Dermis microvascular lymphatic vessel endothelial cell (primary cell): ENCODE measurements around the gene C2orf68. TPM values are rescaled to one million over a fixed set of nuclear protein-coding genes. Genes with fewer than 3 reads are reported as not detected.
"Not testable (repeated sequence)": the region's sequence is repeated elsewhere in the genome, so short reads cannot be mapped to it uniquely, and the experiment has no call there.

Experiments
- DNase-seq, 2 donors: peaks; one replicate each; pipeline versions ENCODE4 v3.0.0 to v3.0.0-alpha.2; 2010; ENCODE audit warnings: low read depth in 2 of 2
- total RNA-seq: library from RNA; depleted of rRNA; stranded (reverse); fragments of >200 nt; gene quantifications from 2 replicates; pipeline ENCODE4 v1.2.1, GENCODE V29; 2014

Gene C2orf68
- total RNA-seq, 1 donor from 2014 or later, result 16.6 TPM

DNA sequence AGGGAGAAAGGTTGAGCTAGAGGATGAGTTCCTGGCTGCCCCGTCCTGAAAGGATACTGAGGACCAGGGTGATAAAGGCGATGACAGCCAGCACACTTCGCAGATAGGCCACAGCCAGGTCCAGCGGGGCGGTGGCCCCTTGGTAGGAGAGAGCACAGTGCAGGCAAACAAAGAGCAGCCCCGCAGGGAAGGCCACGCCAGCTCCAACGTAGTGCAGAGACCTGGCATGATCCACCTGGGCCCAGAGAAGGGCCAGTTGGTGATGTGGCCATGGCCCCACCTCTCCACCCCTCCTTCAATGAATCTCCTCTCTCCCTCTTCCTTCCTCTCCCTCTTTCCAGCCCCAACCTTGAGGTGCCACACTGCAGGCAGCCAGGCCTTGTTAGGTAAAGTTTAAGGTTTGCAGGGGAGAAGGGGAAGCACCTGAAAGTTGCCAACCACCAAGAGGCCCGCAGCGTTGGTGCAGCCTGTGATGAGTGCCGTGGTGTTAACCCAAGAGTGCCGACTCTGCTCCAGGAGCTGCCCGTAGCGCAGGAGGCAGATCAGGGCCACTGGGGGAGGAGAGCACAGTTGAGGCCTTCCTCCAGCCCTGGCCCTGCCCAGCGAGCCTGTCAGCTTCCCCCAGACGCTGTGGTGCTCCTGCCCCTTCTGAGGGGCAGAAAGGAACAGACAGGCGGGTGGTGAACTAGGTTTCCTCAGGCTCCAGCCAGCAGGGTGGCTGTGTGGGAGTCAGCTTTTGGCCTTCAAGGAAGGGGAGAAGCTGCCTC lies 12.2 kb downstream of the C2orf68 start:
- no peak for DNase-seq

DNA sequence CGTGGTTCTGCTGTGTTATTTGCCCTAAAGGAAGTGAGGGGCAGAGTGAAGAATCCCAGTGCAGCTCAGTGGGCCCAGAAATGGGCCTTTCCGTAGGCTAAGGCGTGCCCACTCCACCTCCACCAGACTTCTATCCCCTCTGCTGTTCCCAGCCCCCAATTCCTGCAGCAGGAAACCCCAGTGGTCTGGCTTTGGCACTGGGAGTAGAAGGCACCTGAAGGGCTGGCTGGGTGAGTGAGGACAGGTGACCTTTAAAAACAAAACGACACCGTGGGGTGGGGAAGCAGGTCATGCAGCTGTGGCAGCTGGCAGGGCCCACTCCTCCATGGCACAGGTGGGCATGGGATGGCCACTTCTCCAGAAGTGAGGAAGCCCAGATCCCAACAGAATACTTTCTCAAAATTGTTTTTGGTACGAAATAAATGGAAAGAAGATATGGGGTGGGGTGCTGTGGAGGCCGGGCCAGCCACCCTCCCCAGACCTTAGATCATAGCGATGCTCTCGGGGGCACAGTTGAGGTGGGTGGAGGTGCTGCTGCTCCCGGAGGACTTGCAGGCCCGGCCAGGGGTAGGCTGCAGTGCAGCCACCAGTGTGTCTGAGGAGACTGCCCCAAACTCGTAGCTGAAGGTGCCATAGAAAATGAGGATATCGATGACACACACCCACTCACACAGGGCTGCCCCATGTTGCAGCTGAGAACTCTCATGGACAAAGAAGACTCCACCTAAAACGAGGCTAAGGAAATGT lies 13.1 kb downstream of the C2orf68 start:
- DNase-seq, result no peak

DNA sequence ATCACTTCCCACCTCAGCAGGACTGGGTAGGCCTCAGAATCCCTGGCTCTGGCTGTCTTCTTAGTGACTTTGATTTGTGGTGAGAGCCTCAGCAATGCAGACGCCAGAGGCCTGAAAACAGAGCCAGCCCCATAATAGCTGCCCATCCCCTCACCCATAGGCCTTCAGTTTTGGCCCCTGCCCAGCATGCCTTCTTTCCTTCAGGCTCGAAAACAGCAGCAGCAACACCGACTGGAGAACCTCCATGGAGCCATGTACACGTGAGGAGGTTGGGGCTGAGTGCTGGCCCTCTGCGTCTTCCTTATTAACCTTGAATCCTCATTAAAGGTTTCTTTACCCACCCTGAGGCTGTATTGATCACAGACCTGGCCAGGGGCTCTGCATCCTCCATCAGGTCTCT lies 14.6 kb downstream of the C2orf68 start:
- no peak for DNase-seq

DNA sequence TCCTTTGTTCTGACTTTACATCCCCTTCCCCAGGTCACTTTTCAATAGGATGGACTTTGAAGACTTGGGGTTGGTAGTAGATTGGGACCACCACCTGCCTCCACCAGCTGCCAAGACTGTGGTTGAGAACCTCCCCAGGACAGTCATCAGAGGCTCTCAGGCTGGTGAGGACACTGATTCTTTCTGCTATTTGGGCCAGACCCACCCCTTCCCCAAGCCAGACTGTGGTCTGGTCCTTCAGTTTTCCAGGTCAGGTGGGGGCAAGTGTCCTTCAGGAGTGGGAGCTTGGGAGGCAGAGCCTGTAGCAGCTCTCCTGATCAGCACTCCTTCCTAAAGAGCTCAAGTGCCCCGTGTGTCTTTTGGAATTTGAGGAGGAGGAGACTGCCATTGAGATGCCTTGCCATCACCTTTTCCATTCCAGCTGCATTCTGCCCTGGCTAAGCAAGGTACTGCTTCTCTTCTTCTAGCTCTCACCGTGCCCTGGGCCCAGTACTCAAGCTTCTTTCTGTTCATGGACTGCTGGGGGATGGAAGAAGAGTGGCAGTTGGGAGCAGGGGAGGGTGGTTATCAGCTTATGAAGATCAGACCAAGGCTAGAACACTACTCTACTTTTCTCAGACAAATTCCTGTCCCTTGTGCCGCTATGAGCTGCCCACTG lies 15.3 kb downstream of the C2orf68 start:
- DNase-seq, result no peak

DNA sequence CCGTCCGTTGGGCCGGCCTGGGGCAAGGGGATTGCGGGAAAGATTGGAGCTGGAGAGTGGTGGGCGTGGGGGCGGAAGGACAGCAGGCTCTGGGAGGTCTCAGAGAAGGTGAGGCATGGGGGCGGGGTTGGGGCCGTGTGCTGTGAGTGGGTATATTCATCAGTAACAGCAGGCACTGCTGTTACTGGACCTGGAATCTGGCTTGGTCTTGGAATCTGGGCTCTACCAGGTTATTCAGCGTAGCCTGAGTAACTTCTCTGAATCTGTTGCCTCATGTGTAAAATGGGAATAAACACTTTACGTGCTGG lies 15.9 kb downstream of the C2orf68 start:
- DNase-seq, result peak in 1 of 2 donors; percentile 60

DNA sequence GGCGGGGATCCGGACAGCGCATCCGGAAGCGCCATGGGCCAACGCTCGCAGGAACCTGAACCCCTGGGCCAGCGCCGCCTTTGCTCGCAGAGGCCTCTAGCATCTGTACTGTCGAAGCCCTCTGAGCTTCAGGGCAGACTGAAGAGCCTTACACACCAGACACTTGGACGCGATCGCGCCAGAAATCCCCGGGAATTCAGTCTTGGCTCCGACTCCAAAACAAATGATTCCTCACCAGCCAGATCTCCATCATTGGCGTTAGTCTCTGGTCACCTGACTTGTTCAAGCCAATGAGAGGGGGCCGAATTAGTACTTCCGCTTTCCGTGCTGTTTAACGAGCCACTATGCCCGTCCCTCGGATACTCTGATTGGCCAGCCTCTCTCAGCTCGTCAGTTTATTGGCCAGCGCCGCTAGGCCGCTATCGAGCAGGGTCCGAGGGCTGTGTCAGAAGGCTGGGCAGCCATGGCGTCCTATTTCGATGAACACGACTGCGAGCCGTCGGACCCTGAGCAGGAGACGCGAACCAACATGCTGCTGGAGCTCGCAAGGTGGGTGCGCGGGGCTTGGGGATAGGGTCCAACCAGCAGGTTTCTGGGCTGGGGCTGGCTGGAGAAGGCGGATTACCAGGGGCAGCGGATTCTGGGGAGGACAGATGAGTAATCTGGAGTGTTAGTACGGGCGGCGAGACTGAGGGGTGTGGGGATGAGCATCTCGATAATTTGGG lies 16.4 kb downstream of the C2orf68 start, which contains the start of gene RNF181:
Gene RNF181 (plus strand): TSS at position 445 of the 725 bp plus-strand sequence. CDS start 19 bp downstream, at position 464.
- peak; percentile 97 to 99 for DNase-seq

DNA sequence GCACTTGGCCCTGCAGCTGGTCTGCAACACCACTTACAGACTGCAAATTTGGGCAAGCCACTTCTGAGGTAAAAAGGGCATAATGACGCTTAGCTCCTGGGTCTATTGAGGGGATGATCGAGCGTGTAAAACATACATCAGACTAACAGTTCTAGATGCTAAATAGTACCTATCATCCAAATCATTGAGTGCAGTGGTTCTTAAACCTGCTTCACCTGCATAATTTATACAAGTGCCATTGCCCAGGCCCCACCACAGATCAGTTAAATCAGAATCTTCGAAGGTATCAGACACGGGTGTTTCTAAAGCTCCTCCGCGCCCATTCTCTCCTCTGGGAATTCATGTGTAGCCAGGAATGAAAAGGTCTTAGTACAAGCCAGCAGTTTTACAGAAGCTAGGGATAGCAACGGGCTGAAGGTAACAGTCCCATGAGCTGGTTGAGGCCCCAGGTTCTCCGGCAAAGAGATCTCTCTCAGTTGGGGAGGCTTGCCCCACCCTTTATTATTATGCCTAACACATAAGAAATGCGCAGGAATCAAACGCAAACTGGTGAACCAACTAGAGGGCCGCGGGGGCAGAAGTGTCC lies 17.1 kb downstream of the C2orf68 start:
- no peak for DNase-seq

DNA sequence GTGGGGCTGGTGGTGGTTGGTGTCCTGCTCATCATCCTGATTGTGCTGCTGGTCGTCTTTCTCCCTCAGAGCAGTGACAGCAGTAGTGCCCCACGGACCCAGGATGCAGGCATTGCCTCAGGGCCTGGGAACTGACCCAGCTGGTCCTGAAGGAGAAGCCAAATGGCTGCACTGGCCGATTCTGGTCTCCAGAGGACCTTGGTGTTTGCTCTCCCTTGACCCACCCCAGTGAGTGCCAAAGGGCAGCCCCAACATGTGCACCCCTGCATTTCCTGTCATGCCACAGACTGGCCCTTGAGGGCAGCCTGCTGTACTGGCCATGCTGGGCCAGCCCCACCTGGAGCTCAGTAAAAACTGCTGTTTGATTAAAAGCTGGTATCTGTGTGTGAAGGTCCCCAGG lies 18.8 kb downstream of the C2orf68 start:
- no peak for DNase-seq

DNA sequence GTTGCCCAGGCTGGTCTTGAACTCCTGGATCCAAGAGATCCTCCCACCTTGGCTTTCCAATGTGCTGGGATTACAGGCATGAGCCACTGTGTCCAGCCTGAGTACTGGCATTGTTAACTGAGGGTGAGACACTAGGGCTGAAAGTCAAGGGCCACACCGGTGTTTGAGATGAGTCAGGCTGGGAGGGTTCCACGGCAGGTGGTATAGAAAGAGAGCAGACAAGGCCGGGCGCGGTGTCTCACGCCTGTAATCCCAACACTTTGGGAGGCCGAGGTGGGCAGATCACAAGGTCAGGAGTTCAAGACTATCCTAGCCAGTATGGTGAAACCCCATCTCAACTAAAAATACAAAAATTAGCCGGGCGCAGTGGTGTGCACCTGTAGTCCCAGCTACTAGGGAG lies 19.6 kb downstream of the C2orf68 start:
- not testable (repeated sequence) for DNase-seq

DNA sequence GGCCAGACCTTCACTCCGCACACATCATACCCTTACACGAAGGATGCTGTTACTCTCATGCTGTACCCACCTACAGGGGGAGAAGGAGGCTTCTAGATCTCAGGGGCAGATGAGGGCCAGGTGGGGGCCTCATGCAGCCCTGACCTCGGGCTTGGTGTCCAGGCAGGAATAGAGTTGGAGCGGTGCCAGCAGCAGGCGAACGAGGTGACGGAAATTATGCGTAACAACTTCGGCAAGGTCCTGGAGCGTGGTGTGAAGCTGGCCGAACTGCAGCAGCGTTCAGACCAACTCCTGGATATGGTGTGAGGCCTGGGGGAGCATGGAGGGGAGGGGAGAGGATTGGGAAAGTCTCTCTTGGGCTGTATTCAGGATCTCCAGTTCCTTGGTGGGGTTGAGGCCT lies 20.3 kb downstream of the C2orf68 start:
- DNase-seq, result peak in 1 of 2 donors; percentile 55

DNA sequence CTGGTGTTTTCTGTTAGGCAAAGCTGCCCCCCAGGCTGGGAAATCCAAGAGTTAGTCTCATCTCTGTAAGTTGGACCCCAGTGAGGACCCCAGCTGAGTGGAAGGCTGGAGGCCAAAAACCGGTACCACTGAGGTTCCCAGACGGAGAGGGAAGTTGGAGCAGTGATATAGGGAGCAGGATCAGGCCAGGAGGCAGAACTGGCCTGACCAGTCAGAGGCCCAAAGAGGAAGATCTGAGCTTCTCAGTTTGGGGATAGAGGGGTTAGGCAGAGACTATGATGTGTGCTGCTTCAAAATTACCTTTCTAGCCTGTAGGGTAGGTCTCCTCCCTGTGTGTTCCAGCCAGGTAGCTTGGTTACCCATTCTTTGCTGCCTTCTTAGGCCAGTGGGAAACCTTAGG lies 20.9 kb downstream of the C2orf68 start:
- no peak for DNase-seq

DNA sequence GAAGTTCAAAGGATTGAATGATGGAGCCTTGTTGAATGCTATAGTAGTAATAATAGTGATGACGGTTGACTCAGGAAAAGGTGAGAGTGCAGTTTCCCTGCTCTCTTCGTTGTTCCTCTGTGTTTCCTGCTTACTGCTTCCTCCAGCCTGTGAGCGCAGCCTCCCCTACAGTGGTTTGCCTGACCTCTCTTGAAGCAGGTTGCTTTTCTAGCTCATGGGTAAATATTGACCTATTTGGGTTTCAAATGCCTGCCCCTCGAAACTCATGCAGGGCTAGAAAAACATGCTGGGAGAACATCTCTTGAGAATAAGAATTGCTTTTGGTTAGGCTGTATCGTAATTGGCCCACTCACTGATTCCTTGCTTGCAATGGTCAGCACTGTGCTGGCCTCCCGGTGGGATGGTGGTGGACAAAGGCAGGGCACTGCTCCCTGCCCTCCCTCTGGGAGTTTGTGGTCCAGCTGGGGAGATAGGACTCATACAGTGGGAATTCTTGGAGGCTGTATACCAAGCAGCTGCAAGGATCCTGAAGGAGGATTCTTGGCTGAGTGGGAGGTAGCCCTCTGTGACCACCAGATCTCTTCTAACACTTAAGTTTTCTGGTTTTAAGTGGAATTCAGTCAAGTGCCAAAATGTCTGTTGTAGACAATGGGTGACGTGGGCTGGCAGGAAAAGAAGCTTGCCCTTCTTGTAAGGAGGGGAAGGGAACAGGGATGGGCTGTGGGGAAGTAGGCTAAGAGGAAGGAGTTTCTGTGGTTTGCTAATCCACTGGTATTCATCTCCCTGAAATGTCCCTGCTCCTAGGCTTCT lies 21.7 kb downstream of the C2orf68 start:
- peak; percentile 32 to 85 for DNase-seq

DNA sequence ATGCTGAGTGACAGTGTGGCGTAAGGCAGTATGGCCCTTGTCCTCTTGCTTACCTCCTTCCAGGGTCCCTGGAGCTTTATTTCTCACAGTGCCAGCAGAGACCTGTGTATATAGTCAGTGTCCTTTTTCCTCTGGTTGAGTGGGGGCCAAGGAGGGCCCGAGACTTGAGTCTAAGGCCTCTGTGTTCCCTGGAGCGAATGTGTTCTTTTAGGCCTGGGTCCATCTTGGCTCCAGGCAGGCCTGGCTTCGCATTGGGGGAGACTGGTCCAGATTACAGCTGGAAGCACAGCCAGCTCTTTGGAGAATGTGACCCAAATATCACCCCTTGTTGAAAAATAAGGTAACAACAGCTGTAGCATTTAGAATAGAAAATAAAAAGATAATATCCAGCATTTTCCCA lies 22.7 kb downstream of the C2orf68 start:
- DNase-seq, result no peak

DNA sequence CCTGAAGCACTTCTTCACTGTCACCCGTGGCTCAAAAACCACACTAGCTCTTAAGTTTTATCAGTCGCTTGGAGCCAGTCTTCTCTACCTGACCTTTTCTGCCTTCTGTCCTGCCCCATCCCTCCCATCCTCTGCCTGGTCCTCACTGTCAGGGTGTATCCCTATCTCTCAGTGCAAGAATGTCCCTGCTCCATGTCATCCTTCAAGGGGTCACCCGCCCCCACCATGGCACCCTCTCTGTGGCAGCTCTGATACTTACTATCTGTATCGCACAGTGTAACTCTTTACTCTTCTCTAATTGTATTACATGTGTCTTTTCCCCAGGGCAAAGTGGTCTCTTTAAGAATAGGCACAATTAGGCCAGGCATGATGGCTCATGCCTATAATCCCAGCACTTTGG lies 23.2 kb downstream of the C2orf68 start:
- DNase-seq, result no peak

DNA sequence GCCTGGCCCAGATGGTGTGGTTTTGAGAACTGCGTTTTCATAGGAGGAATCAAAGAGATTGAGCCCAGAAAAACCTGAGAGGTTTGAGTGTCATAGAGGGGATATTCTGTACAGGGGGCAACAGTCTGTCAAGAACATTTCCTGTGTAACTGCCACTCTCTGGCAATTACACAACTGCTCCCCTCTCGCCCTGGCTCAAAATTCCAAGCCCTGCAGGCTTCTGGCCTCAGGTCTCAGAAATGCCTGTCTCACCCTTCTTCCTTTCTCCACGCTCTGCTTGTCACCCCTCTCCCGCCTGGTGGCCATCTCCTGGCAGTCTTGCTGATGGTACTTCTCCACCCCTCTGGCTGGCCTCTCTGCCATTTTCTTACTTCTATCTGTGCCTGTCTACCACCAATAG lies 23.6 kb downstream of the C2orf68 start:
- no peak for DNase-seq

DNA sequence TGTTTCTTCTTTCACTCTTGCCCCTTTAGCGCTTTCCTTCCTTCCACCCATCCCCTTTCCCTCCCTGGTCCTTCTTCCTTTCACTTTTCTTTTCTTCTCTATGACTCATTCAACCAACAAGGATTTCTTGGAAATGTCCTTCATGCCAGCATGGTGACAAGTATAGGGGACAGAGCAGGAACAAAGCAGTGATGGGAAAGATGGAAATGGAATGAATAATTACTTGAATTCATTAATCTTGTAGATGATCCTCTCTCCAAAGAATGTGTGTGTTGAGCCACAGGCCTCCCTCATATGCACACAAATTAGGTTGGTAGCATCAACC lies 26.1 kb downstream of the C2orf68 start:
- no peak for DNase-seq

DNA sequence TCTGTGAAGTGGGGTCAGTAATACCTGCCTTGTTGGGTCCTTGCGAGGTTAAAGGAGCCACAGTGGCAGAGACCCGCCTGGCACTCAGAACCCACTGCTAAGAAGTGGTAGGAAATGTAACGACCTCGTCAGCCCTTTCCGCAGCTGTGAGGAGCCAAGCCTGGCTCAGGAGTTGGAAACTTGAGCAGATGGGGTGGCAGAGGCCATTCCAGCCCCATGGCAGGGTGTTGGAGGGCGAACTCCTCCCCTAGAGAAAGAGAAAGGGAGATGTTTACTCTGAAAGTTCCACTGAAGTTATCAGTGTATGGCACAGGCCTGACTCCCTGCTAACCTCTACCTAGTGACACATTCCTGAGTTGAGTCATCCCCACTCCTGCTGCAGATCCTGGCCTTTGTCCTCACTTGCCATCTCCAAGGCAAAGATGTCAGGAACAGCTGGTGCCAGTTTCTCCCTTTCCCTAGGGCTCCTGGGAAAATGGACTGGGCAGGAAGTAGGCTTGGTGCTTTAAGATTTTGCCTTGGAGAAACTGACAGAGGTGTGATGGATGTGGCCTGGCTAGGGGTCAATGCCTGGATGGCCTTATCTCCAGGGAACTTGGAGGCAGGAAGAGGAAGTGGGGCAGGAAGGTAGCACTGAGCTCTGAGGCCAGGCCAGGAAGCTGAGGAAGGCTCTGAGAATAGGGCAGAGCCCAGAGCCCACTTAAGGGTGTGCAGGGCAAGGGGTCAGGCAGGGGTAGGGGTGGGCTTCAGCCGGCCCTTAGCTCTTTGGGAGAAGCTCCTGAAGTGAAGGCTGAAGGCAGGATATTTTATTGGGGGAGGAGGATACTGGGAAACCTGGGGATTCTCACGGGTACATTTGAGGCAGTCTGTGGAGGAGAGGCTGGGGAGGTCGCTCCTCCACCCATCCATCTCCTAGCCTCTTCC lies 26.7 kb downstream of the C2orf68 start:
- peak; percentile 64 to 89 for DNase-seq

DNA sequence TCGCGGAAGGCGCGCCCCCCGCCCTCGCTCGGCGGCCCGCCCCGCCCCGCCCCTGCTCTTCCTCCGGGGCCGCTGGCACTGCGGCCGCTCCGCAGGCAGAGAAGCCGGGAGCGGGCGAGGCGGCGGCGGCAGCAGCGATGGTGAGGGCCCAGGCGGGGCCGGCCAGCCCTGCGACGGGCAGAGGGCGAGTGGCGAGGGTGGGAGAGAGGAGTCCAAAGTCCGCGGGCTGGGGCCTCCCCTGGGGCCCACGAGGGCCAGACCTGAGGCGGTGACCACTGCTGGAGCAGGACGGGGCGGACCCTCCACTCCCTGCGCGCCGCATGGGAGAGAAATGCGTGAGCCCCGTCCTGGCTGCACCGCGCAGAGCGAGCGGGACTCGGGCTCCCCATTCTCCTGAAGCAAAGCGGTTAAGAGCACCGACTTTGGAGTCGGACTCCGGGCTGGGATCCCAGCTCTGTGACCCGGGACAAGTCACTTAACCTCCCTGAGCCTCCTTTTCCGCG lies 27.5 kb downstream of the C2orf68 start, which contains the start of gene VAMP5:
Gene VAMP5 (plus strand): TSS at position 78 of the 503 bp plus-strand sequence. CDS start 60 bp downstream, at position 138.
- peak in 1 of 2 donors; percentile 45 for DNase-seq

DNA sequence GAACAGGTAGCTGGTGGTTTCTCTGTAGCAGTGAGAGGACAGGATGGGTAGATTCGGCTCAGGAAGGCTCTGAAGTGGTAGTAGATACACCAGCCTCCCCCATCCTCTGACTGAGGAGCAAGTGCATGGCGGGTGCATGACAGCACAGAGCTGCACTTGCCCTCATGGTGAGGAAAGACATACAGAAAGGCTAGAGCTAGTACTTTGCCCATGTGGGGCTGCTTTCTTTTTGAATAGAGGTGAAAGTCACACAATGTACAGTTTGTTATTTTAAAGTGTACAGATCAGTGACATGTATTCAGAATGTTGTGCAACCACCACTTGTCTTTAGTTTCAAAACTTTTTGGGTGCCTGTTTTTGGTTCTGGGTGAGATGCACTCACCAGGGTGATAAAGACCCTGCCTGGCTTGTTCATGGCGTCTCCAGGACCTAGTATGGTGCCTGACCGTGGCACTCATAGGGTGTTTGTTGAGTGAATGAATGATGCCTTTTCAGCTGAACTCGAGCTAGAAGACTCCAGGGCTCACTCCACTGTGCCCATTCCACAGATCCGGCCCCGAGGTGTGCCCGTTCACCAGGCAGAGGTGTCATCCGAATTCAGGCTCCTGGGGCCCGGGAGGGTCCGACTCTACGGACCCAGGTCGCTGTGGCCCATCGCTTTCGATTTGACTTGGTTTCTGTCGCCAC lies 28.1 kb downstream of the C2orf68 start:
- DNase-seq, result no peak
